Measurements from ENCODE around the gene STAT3. TPM values are rescaled to one million over a fixed set of nuclear protein-coding genes. Genes with fewer than 3 reads are reported as not detected.
A peak's percentile ranks its signal among the peaks of the same experiment; 100 is the strongest.
"Not testable (repeated sequence)": the region's sequence is repeated elsewhere in the genome, so short reads cannot be mapped to it uniquely, and the experiment has no call there.

Gene STAT3
- total RNA-seq, 4 donors from 2014 or later: 115 to 298 (median 171) TPM

DNA sequence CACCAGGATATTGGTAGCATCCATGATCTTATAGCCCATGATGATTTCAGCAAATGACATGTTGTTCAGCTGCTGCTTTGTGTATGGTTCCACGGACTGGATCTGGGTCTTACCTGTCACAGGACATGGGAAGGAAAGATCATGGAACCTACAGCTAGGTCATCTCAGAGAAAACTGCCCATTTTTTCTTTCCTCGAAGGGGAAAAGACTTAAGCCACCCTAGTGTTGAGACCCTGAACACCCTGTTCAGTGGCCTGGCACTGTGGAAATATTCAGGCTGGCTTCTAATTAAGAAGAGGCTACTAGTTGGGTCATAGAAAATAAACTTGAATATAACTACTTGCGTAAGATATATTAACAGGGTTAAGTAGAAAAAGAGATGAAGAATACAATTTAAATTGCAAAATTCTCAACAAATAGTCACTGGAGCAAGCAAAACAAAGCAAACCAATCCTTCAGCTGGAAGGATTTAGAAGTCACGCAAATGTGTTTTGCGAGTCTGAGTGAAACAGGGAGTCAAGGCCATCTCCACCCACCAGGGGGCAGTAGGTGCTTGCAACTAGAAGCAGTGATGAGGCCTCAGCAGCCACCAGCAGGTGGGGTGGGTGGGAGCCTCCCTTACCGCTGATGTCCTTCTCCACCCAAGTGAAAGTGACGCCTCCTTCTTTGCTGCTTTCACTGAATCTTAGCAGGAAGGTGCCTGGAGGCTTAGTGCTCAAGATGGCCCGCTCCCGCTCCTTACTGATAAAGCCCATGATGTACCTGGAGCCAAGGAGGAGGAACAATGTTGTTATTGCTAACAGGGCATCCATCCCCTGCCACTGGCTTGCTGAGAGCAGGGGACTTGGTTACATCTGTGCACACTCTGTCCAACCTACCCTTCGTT lies 65.6 kb downstream of the STAT3 start:
- no peaks in the 10 kb centered on the region for H3K4me1 ChIP-seq
- H3K27me3 ChIP-seq: no peaks in the 10 kb centered on the region
- H3K4me3 ChIP-seq: no peak overlapping the region
- H3K36me3 ChIP-seq: no peaks in the 10 kb centered on the region
- peak overlapping the region; percentile 56 to 59 for H3K27ac ChIP-seq
- peak; percentile 90 to 97 for DNase-seq
- intact Hi-C loops (cut with DNase I; ENCODE audit: low total_unique reads): loop anchor here (2.0 to 5.0 kb wide), 2 partner anchors 82 to 205 kb away; no protein-coding TSS in a partner anchor
- TF ChIP-seq POLR2A (IDR thresholded peaks at IDR 0.05): peak in 1 of 2 donors; percentile 22
- TF ChIP-seq, protein P1, sequence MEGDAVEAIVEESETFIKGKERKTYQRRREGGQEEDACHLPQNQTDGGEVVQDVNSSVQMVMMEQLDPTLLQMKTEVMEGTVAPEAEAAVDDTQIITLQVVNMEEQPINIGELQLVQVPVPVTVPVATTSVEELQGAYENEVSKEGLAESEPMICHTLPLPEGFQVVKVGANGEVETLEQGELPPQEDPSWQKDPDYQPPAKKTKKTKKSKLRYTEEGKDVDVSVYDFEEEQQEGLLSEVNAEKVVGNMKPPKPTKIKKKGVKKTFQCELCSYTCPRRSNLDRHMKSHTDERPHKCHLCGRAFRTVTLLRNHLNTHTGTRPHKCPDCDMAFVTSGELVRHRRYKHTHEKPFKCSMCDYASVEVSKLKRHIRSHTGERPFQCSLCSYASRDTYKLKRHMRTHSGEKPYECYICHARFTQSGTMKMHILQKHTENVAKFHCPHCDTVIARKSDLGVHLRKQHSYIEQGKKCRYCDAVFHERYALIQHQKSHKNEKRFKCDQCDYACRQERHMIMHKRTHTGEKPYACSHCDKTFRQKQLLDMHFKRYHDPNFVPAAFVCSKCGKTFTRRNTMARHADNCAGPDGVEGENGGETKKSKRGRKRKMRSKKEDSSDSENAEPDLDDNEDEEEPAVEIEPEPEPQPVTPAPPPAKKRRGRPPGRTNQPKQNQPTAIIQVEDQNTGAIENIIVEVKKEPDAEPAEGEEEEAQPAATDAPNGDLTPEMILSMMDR (IDR thresholded peaks at IDR 0.05): peak; percentile 98 to 100 (median 100)
- H3K9me3 ChIP-seq: no peaks in the 10 kb centered on the region

GRCh38 chr17:42321555-42321954 lies 66.7 kb downstream of the STAT3 start:
- Histone ChIP-seq H3K27ac (no peak overlapping the region), H3K9me3 (no peaks in the 10 kb centered on the region), H3K36me3 (no peaks in the 10 kb centered on the region), H3K27me3 (no peaks in the 10 kb centered on the region), H3K4me1 (no peaks in the 10 kb centered on the region), H3K4me3 (no peak overlapping the region)
- DNase-seq: no peak
- intact Hi-C loops (cut with DNase I; ENCODE audit: low total_unique reads): loop anchor here (5.0 kb wide), 1 partner anchor 206 kb away; no protein-coding TSS in a partner anchor
- TF ChIP-seq, protein P1 (IDR thresholded peaks at IDR 0.05): no peak
- TF ChIP-seq POLR2A (IDR thresholded peaks at IDR 0.05): no peak

DNA sequence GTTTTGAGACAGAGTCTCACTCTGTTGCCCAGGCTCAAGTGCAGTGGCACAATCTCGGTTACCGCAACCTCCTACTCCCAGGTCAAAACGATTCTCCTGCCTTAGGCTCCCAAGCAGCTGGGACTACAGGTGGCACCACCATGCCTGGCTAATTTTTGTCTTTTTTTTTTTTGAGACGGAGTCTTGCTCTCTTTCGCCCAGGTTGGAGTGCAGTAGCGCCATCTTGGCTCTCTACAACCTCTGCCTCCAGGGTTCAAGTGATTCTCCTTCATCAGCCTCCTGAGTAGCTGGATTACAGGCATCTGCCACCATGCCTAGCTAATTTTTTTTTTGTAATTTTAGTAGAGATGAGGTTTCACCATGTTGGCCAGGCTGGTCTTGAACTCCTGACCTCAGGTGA lies 70.3 kb downstream of the STAT3 start:
- H3K4me1 ChIP-seq; H3K4me3 ChIP-seq; intact Hi-C loops (cut with DNase I; ENCODE audit: low total_unique reads); H3K36me3 ChIP-seq; DNase-seq; H3K9me3 ChIP-seq; H3K27ac ChIP-seq; H3K27me3 ChIP-seq: not testable (repeated sequence)

DNA sequence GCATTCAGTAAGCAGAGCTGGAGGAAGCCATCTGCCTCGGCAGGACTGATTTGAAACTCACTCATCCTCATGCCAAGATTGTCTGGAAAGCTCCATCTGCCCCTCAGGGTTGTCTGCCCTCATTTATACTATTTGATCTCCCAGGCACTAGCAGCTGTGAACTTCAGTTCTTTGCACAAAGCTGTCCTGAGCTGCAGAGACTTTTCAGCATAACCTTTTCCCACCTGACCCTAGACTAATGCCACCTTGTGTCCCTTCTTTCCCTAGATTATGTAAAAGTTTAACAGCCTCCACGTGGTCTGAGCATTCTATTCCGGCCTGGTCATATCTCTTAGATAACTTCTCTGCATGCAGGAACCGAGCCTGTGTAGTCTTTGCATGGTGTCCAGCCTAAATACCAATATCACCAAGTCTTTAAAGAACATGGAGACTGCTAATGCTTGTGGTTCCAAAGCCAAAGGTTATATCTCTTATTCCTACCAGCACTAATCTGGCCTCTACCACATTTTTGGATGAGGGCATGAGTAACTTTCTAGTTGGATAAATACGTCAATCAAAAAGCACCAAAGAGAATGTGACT lies 70.9 kb downstream of the STAT3 start:
- intact Hi-C loops (cut with DNase I; ENCODE audit: low total_unique reads): no loop called here
- no peaks in the 10 kb centered on the region for H3K9me3 ChIP-seq
- H3K36me3 ChIP-seq: no peaks in the 10 kb centered on the region
- DNase-seq: no peak
- peaks cover 0 to 3% of the 10 kb centered on the region in 2 donors for H3K4me1 ChIP-seq
- H3K27me3 ChIP-seq: no peaks in the 10 kb centered on the region
- no peak for TF ChIP-seq POLR2A (IDR thresholded peaks at IDR 0.05)
- TF ChIP-seq, protein P1 (IDR thresholded peaks at IDR 0.05): no peak
- H3K27ac ChIP-seq: no peak overlapping the region
- H3K4me3 ChIP-seq: no peak overlapping the region

DNA sequence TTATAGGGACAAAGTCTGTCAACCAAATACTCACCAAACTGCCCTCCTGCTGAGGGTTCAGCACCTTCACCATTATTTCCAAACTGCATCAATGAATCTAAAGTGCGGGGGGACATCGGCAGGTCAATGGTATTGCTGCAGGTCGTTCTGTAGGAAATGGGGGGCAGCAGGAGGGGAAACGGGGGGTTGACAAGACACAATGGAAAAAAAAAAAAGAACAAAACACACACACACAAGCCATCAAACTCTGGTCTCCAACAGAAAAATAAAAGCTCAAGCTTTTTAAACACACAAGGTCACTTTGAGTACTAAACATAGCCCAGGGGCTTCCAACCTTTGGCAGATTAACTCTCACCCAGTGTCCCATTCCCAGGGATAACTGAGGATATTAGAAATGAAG lies 71.5 kb downstream of the STAT3 start:
- peaks cover 3 to 9% of the 10 kb centered on the region in 2 donors for H3K4me1 ChIP-seq
- intact Hi-C loops (cut with DNase I; ENCODE audit: low total_unique reads): no loop called here
- H3K27ac ChIP-seq: no peak overlapping the region
- H3K27me3 ChIP-seq: no peaks in the 10 kb centered on the region
- TF ChIP-seq, protein P1 (IDR thresholded peaks at IDR 0.05): no peak
- TF ChIP-seq POLR2A (IDR thresholded peaks at IDR 0.05): no peak
- H3K9me3 ChIP-seq: no peaks in the 10 kb centered on the region
- H3K36me3 ChIP-seq: no peaks in the 10 kb centered on the region
- H3K4me3 ChIP-seq: no peak overlapping the region
- DNase-seq: no peak
